ENCODE measurements around the gene GOLGA1. TPM values are rescaled to one million over a fixed set of nuclear protein-coding genes. Genes with fewer than 3 reads are reported as not detected.

The GOLGA1 gene
- polyA plus RNA-seq, 1 of the 3 experiments (the other 2 are of a cell fraction) = 10.0 TPM

DNA sequence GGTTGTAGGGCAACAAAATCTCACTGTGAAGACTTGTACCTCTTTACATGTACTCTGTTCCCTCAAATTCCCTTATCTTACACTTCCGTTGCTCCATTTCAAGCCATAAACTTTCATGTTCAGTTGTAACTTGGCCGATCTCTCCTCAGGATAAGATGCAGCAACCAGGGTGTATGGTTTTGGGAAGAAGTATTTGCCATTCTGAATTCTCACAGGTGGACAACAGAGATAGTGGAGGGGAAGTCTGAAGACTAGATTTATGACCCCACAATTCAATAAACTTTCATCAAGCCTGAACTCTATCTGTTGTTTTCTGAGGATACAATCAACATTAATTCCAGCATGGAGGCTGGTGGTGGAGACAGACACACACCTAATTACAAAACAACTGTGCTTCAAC lies 27.5 kb downstream of the GOLGA1 start:
- H4K20me1 ChIP-seq (ENCODE audit: insufficient read depth) = no peaks in the 10 kb centered on the region
- ChIA-PET CTCF (interaction anchor here (1.2 kb wide), 1 partner anchor 19 kb away, joined by 3 read pairs; no protein-coding TSS in a partner anchor), POLR2A (no interaction called here)
- H3K9ac ChIP-seq = no peak overlapping the region
- no peak overlapping the region for H3K4me3 ChIP-seq (ENCODE audit: low read depth in 2 of 2, low read length in 1 of 2)
- H3K27me3 ChIP-seq (ENCODE audit: insufficient read depth) = no peaks in the 10 kb centered on the region
- H3K36me3 ChIP-seq (replicated peaks in 1 of 2; ENCODE audit: control insufficient read depth in 1 of 2, insufficient read depth in 2 of 2, low read length in 1 of 2) = peaks cover 17 to 37% of the 10 kb centered on the region in 2 experiments
- no peaks in the 10 kb centered on the region for H3K79me2 ChIP-seq (ENCODE audit: insufficient read depth)
- H3K9me3 ChIP-seq = no peaks in the 10 kb centered on the region
- no peaks in the 10 kb centered on the region for H3K4me1 ChIP-seq (ENCODE audit: control insufficient read depth in 1 of 2, insufficient read depth in 2 of 2, low read depth in 1 of 2, low read length in 1 of 2)
- no peak for DNase-seq
- H3K27ac ChIP-seq (ENCODE audit: low read depth in 2 of 2, low read length in 1 of 2) = no peak overlapping the region
- H3K9me2 ChIP-seq = no peaks in the 10 kb centered on the region
- WGBS (ENCODE audit: low lambda C conversion rate) = 92% methylated on average over 2 of the region's 2 CpGs
- TF ChIP-seq, protein P1, sequence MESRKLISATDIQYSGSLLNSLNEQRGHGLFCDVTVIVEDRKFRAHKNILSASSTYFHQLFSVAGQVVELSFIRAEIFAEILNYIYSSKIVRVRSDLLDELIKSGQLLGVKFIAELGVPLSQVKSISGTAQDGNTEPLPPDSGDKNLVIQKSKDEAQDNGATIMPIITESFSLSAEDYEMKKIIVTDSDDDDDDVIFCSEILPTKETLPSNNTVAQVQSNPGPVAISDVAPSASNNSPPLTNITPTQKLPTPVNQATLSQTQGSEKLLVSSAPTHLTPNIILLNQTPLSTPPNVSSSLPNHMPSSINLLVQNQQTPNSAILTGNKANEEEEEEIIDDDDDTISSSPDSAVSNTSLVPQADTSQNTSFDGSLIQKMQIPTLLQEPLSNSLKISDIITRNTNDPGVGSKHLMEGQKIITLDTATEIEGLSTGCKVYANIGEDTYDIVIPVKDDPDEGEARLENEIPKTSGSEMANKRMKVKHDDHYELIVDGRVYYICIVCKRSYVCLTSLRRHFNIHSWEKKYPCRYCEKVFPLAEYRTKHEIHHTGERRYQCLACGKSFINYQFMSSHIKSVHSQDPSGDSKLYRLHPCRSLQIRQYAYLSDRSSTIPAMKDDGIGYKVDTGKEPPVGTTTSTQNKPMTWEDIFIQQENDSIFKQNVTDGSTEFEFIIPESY (IDR thresholded peaks at IDR 0.05; ENCODE audit: borderline replicate concordance, low read depth) = no peak
- TF ChIP-seq SIN3A (IDR thresholded peaks at IDR 0.05; ENCODE audit: borderline replicate concordance, low read depth, low read length) (no peak), TAF1 (IDR thresholded peaks at IDR 0.05; ENCODE audit: borderline replicate concordance, low read depth, low read length) (no peak), JUND (IDR thresholded peaks at IDR 0.05) (no peak), CHD2 (IDR thresholded peaks at IDR 0.05; ENCODE audit: low read length, partially characterized antibody) (no peak), MXI1 (IDR thresholded peaks at IDR 0.05; ENCODE audit: low read depth, low read length) (no peak), FOSL2 (IDR thresholded peaks at IDR 0.05; ENCODE audit: borderline replicate concordance, low read depth) (no peak), FOXM1 (IDR thresholded peaks at IDR 0.05; ENCODE audit: low read depth) (no peak), YY1 (IDR thresholded peaks at IDR 0.05; ENCODE audit: low read depth) (no peak), TEAD4 (IDR thresholded peaks at IDR 0.05; ENCODE audit: borderline replicate concordance, insufficient read depth) (no peak), RAD21 (IDR thresholded peaks at IDR 0.05; ENCODE audit: low read length) (no peak), GABPA (IDR thresholded peaks at IDR 0.05; ENCODE audit: low read depth) (no peak), RXRA (IDR thresholded peaks at IDR 0.05; ENCODE audit: borderline replicate concordance, low read depth) (no peak), NRF1 (IDR thresholded peaks at IDR 0.05; ENCODE audit: low read depth, low read length) (no peak), RCOR1 (IDR thresholded peaks at IDR 0.05; ENCODE audit: low read length) (no peak)
- TF ChIP-seq, protein P2, sequence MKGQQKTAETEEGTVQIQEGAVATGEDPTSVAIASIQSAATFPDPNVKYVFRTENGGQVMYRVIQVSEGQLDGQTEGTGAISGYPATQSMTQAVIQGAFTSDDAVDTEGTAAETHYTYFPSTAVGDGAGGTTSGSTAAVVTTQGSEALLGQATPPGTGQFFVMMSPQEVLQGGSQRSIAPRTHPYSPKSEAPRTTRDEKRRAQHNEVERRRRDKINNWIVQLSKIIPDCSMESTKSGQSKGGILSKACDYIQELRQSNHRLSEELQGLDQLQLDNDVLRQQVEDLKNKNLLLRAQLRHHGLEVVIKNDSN (IDR thresholded peaks at IDR 0.05; ENCODE audit: borderline replicate concordance, low read depth) = no peak
- TF ChIP-seq, protein P3, sequence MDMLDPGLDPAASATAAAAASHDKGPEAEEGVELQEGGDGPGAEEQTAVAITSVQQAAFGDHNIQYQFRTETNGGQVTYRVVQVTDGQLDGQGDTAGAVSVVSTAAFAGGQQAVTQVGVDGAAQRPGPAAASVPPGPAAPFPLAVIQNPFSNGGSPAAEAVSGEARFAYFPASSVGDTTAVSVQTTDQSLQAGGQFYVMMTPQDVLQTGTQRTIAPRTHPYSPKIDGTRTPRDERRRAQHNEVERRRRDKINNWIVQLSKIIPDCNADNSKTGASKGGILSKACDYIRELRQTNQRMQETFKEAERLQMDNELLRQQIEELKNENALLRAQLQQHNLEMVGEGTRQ (IDR thresholded peaks at IDR 0.05; ENCODE audit: borderline replicate concordance, low read depth, low read length) = no peak
- TF ChIP-seq, protein P4, sequence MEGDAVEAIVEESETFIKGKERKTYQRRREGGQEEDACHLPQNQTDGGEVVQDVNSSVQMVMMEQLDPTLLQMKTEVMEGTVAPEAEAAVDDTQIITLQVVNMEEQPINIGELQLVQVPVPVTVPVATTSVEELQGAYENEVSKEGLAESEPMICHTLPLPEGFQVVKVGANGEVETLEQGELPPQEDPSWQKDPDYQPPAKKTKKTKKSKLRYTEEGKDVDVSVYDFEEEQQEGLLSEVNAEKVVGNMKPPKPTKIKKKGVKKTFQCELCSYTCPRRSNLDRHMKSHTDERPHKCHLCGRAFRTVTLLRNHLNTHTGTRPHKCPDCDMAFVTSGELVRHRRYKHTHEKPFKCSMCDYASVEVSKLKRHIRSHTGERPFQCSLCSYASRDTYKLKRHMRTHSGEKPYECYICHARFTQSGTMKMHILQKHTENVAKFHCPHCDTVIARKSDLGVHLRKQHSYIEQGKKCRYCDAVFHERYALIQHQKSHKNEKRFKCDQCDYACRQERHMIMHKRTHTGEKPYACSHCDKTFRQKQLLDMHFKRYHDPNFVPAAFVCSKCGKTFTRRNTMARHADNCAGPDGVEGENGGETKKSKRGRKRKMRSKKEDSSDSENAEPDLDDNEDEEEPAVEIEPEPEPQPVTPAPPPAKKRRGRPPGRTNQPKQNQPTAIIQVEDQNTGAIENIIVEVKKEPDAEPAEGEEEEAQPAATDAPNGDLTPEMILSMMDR (IDR thresholded peaks at IDR 0.05) = no peak
- TF ChIP-seq, protein P5, sequence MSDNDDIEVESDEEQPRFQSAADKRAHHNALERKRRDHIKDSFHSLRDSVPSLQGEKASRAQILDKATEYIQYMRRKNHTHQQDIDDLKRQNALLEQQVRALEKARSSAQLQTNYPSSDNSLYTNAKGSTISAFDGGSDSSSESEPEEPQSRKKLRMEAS (IDR thresholded peaks at IDR 0.05; ENCODE audit: low read depth) = no peak
- TF ChIP-seq, protein P6, sequence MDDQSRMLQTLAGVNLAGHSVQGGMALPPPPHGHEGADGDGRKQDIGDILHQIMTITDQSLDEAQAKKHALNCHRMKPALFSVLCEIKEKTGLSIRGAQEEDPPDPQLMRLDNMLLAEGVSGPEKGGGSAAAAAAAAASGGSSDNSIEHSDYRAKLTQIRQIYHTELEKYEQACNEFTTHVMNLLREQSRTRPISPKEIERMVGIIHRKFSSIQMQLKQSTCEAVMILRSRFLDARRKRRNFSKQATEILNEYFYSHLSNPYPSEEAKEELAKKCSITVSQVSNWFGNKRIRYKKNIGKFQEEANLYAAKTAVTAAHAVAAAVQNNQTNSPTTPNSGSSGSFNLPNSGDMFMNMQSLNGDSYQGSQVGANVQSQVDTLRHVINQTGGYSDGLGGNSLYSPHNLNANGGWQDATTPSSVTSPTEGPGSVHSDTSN (IDR thresholded peaks at IDR 0.05) = no peak
- H2AFZ ChIP-seq (ENCODE audit: low read depth) = no peak overlapping the region
- H3K4me2 ChIP-seq = no peak overlapping the region
- H3F3A ChIP-seq (replicated peaks; ENCODE audit: insufficient read depth) = no peaks in the 10 kb centered on the region
